ENCODE results near the gene CYB561D1. TPM values are rescaled to one million over a fixed set of nuclear protein-coding genes. Genes with fewer than 3 reads are reported as not detected.

The CYB561D1 gene
- total and polyA plus RNA-seq, 10 of the 15 experiments (the other 5 are each of a cell fraction or from before 2014, with no cell fraction given) = 0.68 to 9.0 (median 3.3) TPM

GRCh38 chr1:109482242-109482641 is 11.7 kb upstream of the CYB561D1 start (continued):
- TF ChIP-seq CUX1 (IDR thresholded peaks at IDR 0.05; ENCODE audit: insufficient replicate concordance, low read depth, low read length) = no peak
- no peak for TF ChIP-seq CHD1 (IDR thresholded peaks at IDR 0.05; ENCODE audit: low read depth, low read length)
- no peak for TF ChIP-seq E2F4 (IDR thresholded peaks at IDR 0.05; ENCODE audit: low read depth, low read length)
- no peak for TF ChIP-seq SP1 (IDR thresholded peaks at IDR 0.05; ENCODE audit: low read depth, low read length)
- no peak for TF ChIP-seq LARP7 (IDR thresholded peaks at IDR 0.05)
